Measurements from ENCODE around the gene NSUN2.

NSUN2 gene

GRCh38 chr5:6634788-6635430, 2.1 kb upstream of the NSUN2 start:
- no peak overlapping the region for H4K91ac ChIP-seq (ENCODE audit: low read length)
- no peak overlapping the region for H2AK5ac ChIP-seq (ENCODE audit: low read length, severe bottlenecking)
- H3K36me3 ChIP-seq (ENCODE audit: control insufficient read depth in 1 of 2, insufficient read depth in 2 of 2, low read depth in 1 of 2, low read length in 2 of 2), result peaks cover 18 to 19% of the 10 kb centered on the region in 2 experiments
- H3K4me1 ChIP-seq (ENCODE audit: control insufficient read depth, insufficient read depth, low read depth, low read length), result peaks cover 5% of the 10 kb centered on the region
- no peaks in the 10 kb centered on the region for H3K9me3 ChIP-seq (ENCODE audit: control insufficient read depth, low read length)
- H3K27ac ChIP-seq (ENCODE audit: low read length, poor library complexity, severe bottlenecking), result no peak overlapping the region
- H3K27me3 ChIP-seq (ENCODE audit: control insufficient read depth in 1 of 2, insufficient read depth in 1 of 2, low read length in 2 of 2), result no peaks in the 10 kb centered on the region
- no peak overlapping the region for H2BK120ac ChIP-seq (ENCODE audit: low read depth, low read length)
- no peak overlapping the region for H2BK15ac ChIP-seq (ENCODE audit: low read depth, poor library complexity, severe bottlenecking)
- no peak overlapping the region for H3K4ac ChIP-seq (ENCODE audit: low read depth in 1 of 2, low read length in 2 of 2)
- peak; percentile 19 for DNase-seq
- H2BK5ac ChIP-seq (ENCODE audit: low read depth, low read length, poor library complexity, severe bottlenecking), result no peak overlapping the region
- peaks cover 32% of the 10 kb centered on the region for H3K79me1 ChIP-seq (replicated peaks; ENCODE audit: low read length, poor library complexity, severe bottlenecking)
- no peak overlapping the region for H2AFZ ChIP-seq (ENCODE audit: low read depth, low read length)
- no peak overlapping the region for H4K8ac ChIP-seq (ENCODE audit: low read length)
- no peak overlapping the region for H3K23ac ChIP-seq (ENCODE audit: low read length in 2 of 2)
- H3K4me2 ChIP-seq (ENCODE audit: low read length, poor library complexity, severe bottlenecking), result no peak overlapping the region
- no peak overlapping the region for H2BK12ac ChIP-seq (ENCODE audit: low read length in 2 of 2)
- H3K14ac ChIP-seq (ENCODE audit: low read length in 2 of 2), result no peak overlapping the region
- no peak overlapping the region for H3K18ac ChIP-seq (ENCODE audit: low read depth in 1 of 2, low read length in 2 of 2)
- peak overlapping the region; percentile 45 for H3K9ac ChIP-seq (ENCODE audit: low read length)
- WGBS, result 74% methylated on average over 5 of the region's 5 CpGs
- H3K4me3 ChIP-seq (ENCODE audit: insufficient read depth in 1 of 2, low read depth in 1 of 2, low read length in 2 of 2), result peak overlapping the region in 1 of 2 experiments; percentile 30

GRCh38 chr5:6634306-6634705, 1.5 kb upstream of the NSUN2 start:
- H2BK120ac ChIP-seq (ENCODE audit: low read depth, low read length), result no peak overlapping the region
- no peak overlapping the region for H2BK5ac ChIP-seq (ENCODE audit: low read depth, low read length, poor library complexity, severe bottlenecking)
- H3K79me1 ChIP-seq (replicated peaks; ENCODE audit: low read length, poor library complexity, severe bottlenecking), result peaks cover 31% of the 10 kb centered on the region
- no peak overlapping the region for H3K14ac ChIP-seq (ENCODE audit: low read length in 2 of 2)
- H2BK15ac ChIP-seq (ENCODE audit: low read depth, poor library complexity, severe bottlenecking), result no peak overlapping the region
- H2AK5ac ChIP-seq (ENCODE audit: low read length, severe bottlenecking), result no peak overlapping the region
- H3K4me2 ChIP-seq (ENCODE audit: low read length, poor library complexity, severe bottlenecking), result peak overlapping the region; percentile 90
- no peak overlapping the region for H3K4ac ChIP-seq (ENCODE audit: low read depth in 1 of 2, low read length in 2 of 2)
- H3K36me3 ChIP-seq (ENCODE audit: control insufficient read depth in 1 of 2, insufficient read depth in 2 of 2, low read depth in 1 of 2, low read length in 2 of 2), result peaks cover 18 to 23% of the 10 kb centered on the region in 2 experiments
- H3K9me3 ChIP-seq (ENCODE audit: control insufficient read depth, low read length), result no peaks in the 10 kb centered on the region
- no peak overlapping the region for H3K23ac ChIP-seq (ENCODE audit: low read length in 2 of 2)
- no peak overlapping the region for H2AFZ ChIP-seq (ENCODE audit: low read depth, low read length)
- no peak overlapping the region for H4K8ac ChIP-seq (ENCODE audit: low read length)
- no peak overlapping the region for H4K91ac ChIP-seq (ENCODE audit: low read length)
- H3K4me3 ChIP-seq (ENCODE audit: insufficient read depth in 1 of 2, low read depth in 1 of 2, low read length in 2 of 2), result peak overlapping the region; percentile 91 to 93
- no peaks in the 10 kb centered on the region for H3K27me3 ChIP-seq (ENCODE audit: control insufficient read depth in 1 of 2, insufficient read depth in 1 of 2, low read length in 2 of 2)
- 0% methylated on average over 4 of the region's 6 CpGs for WGBS
- peak overlapping the region; percentile 100 for H3K9ac ChIP-seq (ENCODE audit: low read length)
- H2BK12ac ChIP-seq (ENCODE audit: low read length in 2 of 2), result no peak overlapping the region
- no peak overlapping the region for H3K27ac ChIP-seq (ENCODE audit: low read length, poor library complexity, severe bottlenecking)
- peaks cover 5% of the 10 kb centered on the region for H3K4me1 ChIP-seq (ENCODE audit: control insufficient read depth, insufficient read depth, low read depth, low read length)
- DNase-seq, result peak; percentile 21
- no peak overlapping the region for H3K18ac ChIP-seq (ENCODE audit: low read depth in 1 of 2, low read length in 2 of 2)

- peak overlapping the region; percentile 91 to 93 for H3K4me3 ChIP-seq (ENCODE audit: insufficient read depth in 1 of 2, low read depth in 1 of 2, low read length in 2 of 2)
- H3K4me2 ChIP-seq (ENCODE audit: low read length, poor library complexity, severe bottlenecking), result peak overlapping the region; percentile 90
- H2BK120ac ChIP-seq (ENCODE audit: low read depth, low read length), result no peak overlapping the region
- H3K9ac ChIP-seq (ENCODE audit: low read length), result peak overlapping the region; percentile 100
- H2BK15ac ChIP-seq (ENCODE audit: low read depth, poor library complexity, severe bottlenecking), result peak overlapping the region; percentile 36
- peaks cover 20 to 30% of the 10 kb centered on the region in 2 experiments for H3K36me3 ChIP-seq (ENCODE audit: control insufficient read depth in 1 of 2, insufficient read depth in 2 of 2, low read depth in 1 of 2, low read length in 2 of 2)
- peak overlapping the region in 1 of 2 experiments; percentile 93 for H3K14ac ChIP-seq (ENCODE audit: low read length in 2 of 2)
- H4K91ac ChIP-seq (ENCODE audit: low read length), result no peak overlapping the region
- peak overlapping the region; percentile 73 for H4K8ac ChIP-seq (ENCODE audit: low read length)
- under 1% methylated on average over 60 of the region's 75 CpGs for WGBS
- no peak overlapping the region for H2BK5ac ChIP-seq (ENCODE audit: low read depth, low read length, poor library complexity, severe bottlenecking)
- H2AK5ac ChIP-seq (ENCODE audit: low read length, severe bottlenecking), result no peak overlapping the region
- H3K9me3 ChIP-seq (ENCODE audit: control insufficient read depth, low read length), result no peaks in the 10 kb centered on the region
- peak; percentile 56 for DNase-seq
- no peak overlapping the region for H2BK12ac ChIP-seq (ENCODE audit: low read length in 2 of 2)
- H3K18ac ChIP-seq (ENCODE audit: low read depth in 1 of 2, low read length in 2 of 2), result peak overlapping the region in 1 of 2 experiments; percentile 85
- H3K4me1 ChIP-seq (ENCODE audit: control insufficient read depth, insufficient read depth, low read depth, low read length), result peaks cover 5% of the 10 kb centered on the region
- peaks cover 29% of the 10 kb centered on the region for H3K79me1 ChIP-seq (replicated peaks; ENCODE audit: low read length, poor library complexity, severe bottlenecking)
- peak overlapping the region; percentile 24 to 35 for H3K4ac ChIP-seq (ENCODE audit: low read depth in 1 of 2, low read length in 2 of 2)
- H2AFZ ChIP-seq (ENCODE audit: low read depth, low read length), result peak overlapping the region; percentile 83
- peak overlapping the region; percentile 46 for H3K23ac ChIP-seq (ENCODE audit: low read length in 2 of 2)
- no peak overlapping the region for H3K27ac ChIP-seq (ENCODE audit: low read length, poor library complexity, severe bottlenecking)
- no peaks in the 10 kb centered on the region for H3K27me3 ChIP-seq (ENCODE audit: control insufficient read depth in 1 of 2, insufficient read depth in 1 of 2, low read length in 2 of 2)
Observed at GRCh38 chr5:6633469-6634245, 813 bp upstream of the NSUN2 start.

- Histone ChIP-seq H3K9me3 (ENCODE audit: control insufficient read depth, low read length) (no peaks in the 10 kb centered on the region), H3K9ac (ENCODE audit: low read length) (peak overlapping the region; percentile 100), H2BK15ac (ENCODE audit: low read depth, poor library complexity, severe bottlenecking) (peak overlapping the region; percentile 97), H3K36me3 (ENCODE audit: control insufficient read depth in 1 of 2, insufficient read depth in 2 of 2, low read depth in 1 of 2, low read length in 2 of 2) (peaks cover 22 to 42% of the 10 kb centered on the region in 2 experiments), H3K14ac (ENCODE audit: low read length in 2 of 2) (no peak overlapping the region), H3K4me1 (ENCODE audit: control insufficient read depth, insufficient read depth, low read depth, low read length) (peaks cover 5% of the 10 kb centered on the region), H4K91ac (ENCODE audit: low read length) (no peak overlapping the region), H3K27ac (ENCODE audit: low read length, poor library complexity, severe bottlenecking) (peak overlapping the region; percentile 59), H3K4me3 (ENCODE audit: insufficient read depth in 1 of 2, low read depth in 1 of 2, low read length in 2 of 2) (peak overlapping the region; percentile 93 to 96), H3K79me1 (replicated peaks; ENCODE audit: low read length, poor library complexity, severe bottlenecking) (peaks cover 21% of the 10 kb centered on the region), H4K8ac (ENCODE audit: low read length) (peak overlapping the region; percentile 82), H2AK5ac (ENCODE audit: low read length, severe bottlenecking) (no peak overlapping the region), H3K27me3 (ENCODE audit: control insufficient read depth in 1 of 2, insufficient read depth in 1 of 2, low read length in 2 of 2) (no peaks in the 10 kb centered on the region), H3K4me2 (ENCODE audit: low read length, poor library complexity, severe bottlenecking) (peak overlapping the region; percentile 81), H3K4ac (ENCODE audit: low read depth in 1 of 2, low read length in 2 of 2) (peak overlapping the region in 1 of 2 experiments; percentile 91), H2BK12ac (ENCODE audit: low read length in 2 of 2) (no peak overlapping the region), H3K18ac (ENCODE audit: low read depth in 1 of 2, low read length in 2 of 2) (peak overlapping the region; percentile 58 to 89), H3K23ac (ENCODE audit: low read length in 2 of 2) (peak overlapping the region; percentile 20 to 31), H2BK5ac (ENCODE audit: low read depth, low read length, poor library complexity, severe bottlenecking) (peak overlapping the region; percentile 99), H2BK120ac (ENCODE audit: low read depth, low read length) (peak overlapping the region; percentile 58), H2AFZ (ENCODE audit: low read depth, low read length) (peak overlapping the region; percentile 18)
- DNase-seq, result peak; percentile 54
- WGBS, result 2% methylated on average over 28 of the region's 33 CpGs
Observed at GRCh38 chr5:6632324-6632887, 438 bp downstream of the NSUN2 start.

Measured in mesenchymal stem cell (in vitro differentiated cells and primary cell).